NCI-H82 treated with DMSO at 0.1 percent for 48 hours (cell line): Measurements from ENCODE around the gene RAD51B.

Source experiments
- DNase-seq: peaks from one replicate; lab custom pipeline; 2025; ENCODE audit not compliant: unreplicated experiment; lab: John Stamatoyannopoulos, UW

The RAD51B gene

GRCh38 chr14:68229423-68230100, 410.0 kb downstream of the RAD51B start:
- DNase-seq = no peak

- DNase-seq = no peak
Measured at GRCh38 chr14:68230202-68230949, 410.8 kb downstream of the RAD51B start.

GRCh38 chr14:68230950-68231717, 411.6 kb downstream of the RAD51B start:
- DNase-seq = peak; percentile 53

- no peak for DNase-seq
Measured at GRCh38 chr14:68231898-68232297, 412.3 kb downstream of the RAD51B start.

GRCh38 chr14:68232300-68233055, 412.9 kb downstream of the RAD51B start:
- DNase-seq = no peak

- no peak for DNase-seq
Measured at GRCh38 chr14:68233101-68233784, 413.7 kb downstream of the RAD51B start.

GRCh38 chr14:68234101-68234905, 414.7 kb downstream of the RAD51B start:
- no peak for DNase-seq

- no peak for DNase-seq
Measured at GRCh38 chr14:68235011-68235410, 415.4 kb downstream of the RAD51B start.

GRCh38 chr14:68236582-68237458, 417.2 kb downstream of the RAD51B start:
- DNase-seq = no peak

GRCh38 chr14:68238551-68238950, 419.0 kb downstream of the RAD51B start:
- DNase-seq = no peak

GRCh38 chr14:68238976-68239375, 419.4 kb downstream of the RAD51B start:
- DNase-seq = no peak

GRCh38 chr14:68239988-68240771, 420.6 kb downstream of the RAD51B start:
- no peak for DNase-seq

GRCh38 chr14:68241862-68242487, 422.4 kb downstream of the RAD51B start:
- peak; percentile 39 for DNase-seq

GRCh38 chr14:68243450-68244010, 424.0 kb downstream of the RAD51B start:
- DNase-seq = no peak

- no peak for DNase-seq
Measured at GRCh38 chr14:68244262-68244980, 424.8 kb downstream of the RAD51B start.
